HG03457 (cell line): ENCODE results near the gene PTEN.

ENCODE experiments used
- ATAC-seq: cut with Tn5 transposase; IDR thresholded peaks from one replicate; pipeline ENCODE4 v1.9.1; 2021; ENCODE audit warnings: moderate number of reproducible peaks; ENCODE audit not compliant: unreplicated experiment

Gene PTEN

DNA sequence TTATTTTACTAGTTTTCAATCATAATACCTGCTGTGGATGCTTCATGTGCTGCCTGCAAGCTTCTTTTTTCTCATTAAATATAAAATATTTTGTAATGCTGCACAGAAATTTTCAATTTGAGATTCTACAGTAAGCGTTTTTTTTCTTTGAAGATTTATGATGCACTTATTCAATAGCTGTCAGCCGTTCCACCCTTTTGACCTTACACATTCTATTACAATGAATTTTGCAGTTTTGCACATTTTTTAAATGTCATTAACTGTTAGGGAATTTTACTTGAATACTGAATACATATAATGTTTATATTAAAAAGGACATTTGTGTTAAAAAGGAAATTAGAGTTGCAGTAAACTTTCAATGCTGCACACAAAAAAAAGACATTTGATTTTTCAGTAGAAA is 103.0 kb downstream of the PTEN start:
- ATAC-seq: no peak

DNA sequence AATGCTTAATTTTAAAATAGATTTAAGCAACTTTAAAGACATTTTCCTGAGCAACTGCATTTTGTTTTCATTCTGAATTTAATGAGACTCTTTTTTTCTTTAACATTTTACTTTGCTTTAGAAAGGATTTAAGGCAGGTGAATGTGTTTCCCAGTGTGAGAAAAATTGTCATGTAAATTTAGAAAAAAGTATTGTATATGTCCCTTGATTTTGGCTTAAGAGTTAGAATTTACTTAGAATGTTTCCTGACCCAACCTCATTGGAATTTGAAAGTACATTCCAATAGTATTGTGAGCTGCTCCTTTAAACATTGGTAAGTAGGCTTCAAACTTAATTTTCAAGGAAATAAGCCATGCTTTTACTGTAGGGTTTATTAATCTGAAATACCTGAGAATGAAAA is 110.2 kb downstream of the PTEN start:
- no peak for ATAC-seq

DNA sequence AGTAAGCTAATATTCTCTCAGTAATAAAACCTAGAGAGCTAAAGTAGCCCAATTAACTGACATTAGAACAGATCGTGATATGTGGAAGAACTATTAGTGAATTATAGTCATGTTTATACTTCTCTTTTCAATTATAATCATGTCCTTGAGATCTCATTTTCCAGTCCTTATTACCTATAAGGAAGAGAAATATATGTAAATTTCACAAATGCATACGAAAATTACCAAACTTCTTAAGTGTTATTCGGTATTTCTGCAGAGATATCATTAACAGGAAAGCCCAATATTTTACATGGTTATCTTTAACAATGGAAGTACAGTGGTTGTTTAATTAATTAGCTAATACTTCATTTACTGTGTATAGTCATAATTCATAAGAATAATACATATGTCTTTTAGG is 110.7 kb downstream of the PTEN start:
- no peak for ATAC-seq

DNA sequence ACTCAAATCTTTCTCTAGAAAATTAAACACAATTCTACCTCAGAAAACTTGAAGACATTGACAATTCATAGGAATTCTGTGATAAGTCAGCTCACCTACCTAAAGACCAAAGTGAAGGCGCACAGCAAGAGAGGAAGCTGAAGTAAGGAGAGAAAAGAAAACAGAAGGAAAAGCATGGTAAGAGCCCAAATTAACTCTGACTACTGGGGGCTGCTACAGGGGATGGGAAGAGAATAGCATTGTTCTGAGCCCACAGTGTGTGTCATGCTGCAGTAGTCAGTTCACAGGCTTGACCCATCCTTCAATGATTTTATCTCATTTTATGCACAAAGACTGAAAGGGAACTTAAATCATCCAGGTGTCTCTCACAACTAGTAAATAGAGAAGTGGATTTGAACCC is 111.3 kb downstream of the PTEN start:
- no peak for ATAC-seq

DNA sequence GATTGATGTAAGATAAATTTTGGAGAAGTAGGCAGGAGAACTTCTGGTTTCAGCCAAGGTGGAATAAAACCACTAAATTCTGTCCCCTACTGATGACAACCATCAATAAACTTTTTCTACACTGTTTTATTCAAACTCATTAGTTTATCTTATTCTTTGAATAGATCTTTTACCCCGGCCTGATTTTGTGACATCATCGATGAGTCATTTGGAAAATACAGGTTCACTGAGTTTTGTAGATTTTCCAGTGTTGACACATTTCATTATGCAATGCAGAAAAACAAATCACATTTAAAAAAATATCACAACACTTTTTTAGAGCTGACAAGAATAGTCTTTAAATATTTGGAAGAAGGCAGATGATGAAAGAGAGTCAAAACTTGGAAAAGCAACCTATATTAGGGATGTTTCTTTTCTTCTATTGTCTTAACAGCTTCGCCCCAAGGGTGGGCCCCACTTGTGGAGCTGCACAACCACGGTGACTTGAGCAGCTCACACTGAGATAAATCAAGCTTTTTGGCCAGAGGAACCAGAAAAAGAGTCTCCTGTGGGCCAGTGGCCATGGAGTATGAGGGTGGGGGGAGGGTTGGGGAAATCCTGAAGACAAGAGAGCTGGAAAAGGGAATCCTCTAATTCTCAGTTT is 112.8 kb downstream of the PTEN start:
- no peak for ATAC-seq

DNA sequence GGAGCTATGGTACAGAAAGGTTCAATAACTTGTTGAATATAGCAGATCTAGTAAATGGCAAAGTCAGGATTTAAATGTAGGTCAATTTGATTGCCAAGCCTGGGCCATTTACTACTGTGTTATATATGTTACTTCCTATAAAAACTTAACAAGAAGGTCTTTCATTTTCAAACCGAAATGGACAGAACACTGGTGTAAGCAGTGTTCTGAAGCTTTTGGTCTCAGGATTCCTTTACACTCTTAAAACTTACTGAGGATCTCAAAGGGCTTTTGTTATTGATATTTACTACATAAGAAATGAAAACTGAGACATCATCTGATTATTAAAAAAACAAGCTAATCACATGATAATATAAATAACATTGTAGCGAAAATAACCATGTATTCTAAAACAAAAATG is 114.7 kb downstream of the PTEN start:
- no peak for ATAC-seq

DNA sequence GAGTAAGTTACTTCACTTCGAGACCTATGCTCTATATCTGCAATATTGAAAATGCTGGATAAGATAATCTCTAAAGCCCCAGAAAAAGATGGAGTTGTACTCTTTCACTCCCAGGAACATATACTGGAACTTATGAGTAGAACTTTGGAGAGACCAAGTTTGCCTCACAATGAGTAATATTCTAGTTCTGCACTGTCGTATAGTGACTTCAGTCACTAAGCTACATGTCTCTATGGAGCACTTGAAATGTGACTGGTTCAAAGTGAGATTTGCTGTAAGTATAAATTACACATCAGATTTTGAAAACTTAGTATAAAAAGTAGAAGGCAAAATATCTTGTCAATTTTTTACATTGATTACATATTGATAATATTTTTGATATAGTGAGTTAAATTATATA is 116.4 kb downstream of the PTEN start:
- ATAC-seq: no peak

DNA sequence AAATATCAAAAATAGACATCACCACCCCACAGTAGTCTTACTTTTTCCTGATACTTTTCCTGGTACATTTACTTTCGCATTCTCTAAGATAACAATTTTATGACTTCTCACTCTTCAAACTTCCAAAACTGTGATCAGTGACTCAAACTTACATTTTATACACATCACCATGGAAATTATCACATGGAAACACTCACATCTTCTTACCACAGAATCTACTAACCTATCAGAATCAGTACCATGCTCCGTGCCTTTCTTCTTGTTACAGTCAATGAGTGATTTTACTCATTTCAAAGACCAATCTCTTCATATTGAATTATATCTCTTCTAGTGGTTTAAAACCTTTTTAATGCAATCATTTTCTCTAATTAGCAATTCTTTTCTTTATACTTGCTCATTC is 120.3 kb downstream of the PTEN start:
- ATAC-seq: no peak

DNA sequence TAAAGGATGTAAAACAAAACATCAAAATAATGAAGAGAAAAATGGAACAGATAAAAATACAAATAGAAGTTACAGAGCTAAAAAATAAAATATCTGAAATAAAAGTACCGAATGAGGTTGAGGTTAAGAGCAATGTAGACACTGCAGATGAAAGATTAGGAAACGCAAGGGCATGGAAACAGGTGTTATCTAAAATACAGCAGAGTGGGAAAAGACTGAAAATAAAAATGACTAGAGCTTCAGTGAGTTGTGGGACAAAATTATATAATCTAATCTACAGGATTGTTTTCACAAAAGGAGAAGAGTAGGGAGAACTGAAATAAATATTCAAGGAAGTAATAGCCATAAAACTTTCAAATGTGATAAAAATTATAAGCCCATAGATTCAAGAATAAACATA is 123.8 kb downstream of the PTEN start:
- ATAC-seq: no peak

DNA sequence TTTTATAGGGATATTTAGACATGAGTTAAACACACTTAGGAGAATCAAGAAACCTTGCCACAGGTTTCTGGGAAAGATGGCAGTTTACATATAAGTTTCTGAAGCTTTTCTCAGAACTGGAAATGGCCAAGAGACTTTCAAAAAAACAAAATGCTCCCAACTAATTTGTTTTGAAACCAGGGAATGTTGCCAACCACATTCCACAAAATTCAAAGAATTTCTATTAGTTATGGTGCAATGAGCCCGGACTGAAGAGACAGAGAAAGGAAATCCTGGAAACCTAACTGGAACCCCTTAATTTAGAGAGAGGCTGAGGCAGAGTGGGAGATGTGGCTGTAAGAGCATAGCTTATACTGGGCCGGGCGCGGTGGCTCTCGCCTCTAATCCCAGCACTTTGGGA is 128.5 kb downstream of the PTEN start:
- no peak for ATAC-seq

DNA sequence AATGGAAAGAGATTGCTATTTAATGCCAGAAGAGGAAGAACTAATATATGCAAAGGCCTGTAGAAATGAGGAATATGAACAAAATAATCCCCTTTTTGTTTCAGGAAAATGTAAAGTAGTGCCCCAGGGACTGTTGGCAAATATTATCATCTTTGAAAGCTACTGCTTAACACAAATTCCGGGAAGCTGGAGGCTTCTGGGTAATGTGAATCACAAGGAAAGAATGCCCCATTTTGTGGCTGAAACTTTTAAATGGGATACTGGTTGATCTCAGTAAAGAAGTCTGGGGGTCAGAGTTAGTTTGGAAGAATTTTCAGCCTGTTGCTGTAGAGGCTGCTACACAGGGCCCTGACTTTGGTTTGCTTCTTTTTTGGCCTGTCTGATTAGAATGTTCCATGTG is 141.0 kb downstream of the PTEN start:
- ATAC-seq: no peak

DNA sequence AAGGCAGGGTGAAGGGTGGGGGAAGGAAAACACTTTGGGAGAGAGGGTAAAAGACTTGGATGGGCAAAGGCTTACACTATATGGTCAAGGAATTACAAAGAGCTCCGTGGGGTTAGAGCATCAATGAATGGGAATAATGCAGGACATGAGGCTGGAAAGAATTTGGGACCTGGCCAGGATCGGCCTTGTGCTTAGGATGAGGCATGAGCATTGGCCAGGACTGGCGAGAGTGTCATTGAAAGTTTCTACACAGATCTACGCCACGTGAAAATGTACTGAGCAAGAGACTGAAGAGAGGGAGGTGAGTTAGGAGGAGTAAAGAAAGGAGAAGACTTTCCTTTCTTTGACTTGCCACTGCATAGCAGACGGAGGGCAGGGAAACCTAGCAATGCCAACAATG is 142.8 kb downstream of the PTEN start:
- ATAC-seq: no peak

DNA sequence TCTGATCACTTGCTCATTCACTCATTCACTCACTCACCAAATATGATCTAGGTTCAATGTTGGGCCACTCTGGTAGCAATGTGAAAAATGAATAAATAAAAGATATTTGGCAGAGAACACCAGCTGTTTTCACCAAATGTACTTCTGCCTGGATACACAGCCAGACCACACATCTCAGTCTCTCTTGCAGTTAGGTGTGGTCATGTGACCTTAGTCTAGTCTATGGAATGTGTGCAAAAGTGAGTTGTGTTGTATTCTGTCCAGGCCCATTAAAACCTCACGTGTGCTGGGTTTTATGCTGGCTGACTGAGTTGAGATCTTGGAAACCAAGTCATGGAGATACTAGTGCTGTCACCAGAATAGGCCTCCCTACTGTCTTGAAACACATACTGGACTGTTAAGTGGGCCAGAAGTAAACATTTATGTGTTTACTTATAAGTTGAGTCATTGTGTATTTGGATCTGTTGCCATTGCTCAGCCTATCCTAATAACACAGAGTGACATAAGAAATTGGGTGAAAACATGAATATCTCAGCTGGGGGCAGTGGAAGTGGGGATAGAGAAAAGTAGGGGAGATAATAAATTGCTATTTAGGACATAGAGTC is 145.5 kb downstream of the PTEN start:
- no peak for ATAC-seq

DNA sequence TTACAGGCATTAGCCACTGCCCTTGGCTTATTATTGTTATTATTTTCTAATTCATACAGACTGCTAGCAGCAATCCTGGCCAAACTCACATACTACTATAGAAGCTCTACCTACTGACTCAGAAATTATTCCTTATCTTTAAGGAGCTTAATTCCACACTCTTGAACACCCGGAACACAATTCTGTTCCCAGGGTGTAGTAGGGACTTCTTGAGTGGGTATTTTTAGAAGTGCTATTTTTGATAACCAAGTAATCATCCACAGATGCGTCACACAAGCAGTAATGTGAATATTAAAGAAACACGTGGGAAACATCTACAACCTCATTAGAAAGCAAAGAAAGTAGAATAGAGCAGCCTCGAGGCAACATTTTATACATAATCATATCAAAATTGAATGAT is 149.2 kb downstream of the PTEN start:
- ATAC-seq: no peak

DNA sequence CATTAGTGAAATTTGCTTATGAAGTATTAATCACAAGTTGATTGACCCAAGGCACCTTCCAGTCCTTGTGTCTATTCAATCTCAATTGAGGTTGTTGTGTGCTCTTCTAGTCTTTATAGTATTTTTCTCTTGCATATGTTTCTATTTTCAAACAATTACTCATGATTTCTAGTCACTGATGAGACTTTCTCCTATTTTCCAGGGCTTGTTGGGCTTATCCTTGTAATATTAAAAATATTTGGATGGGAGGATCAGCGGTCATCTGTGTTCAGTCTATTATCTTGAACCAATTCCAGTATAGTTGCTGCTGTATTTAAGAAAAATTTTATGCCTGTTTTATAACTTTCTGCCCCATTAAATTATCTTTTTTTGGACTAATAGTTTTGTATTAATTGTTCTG is 154.4 kb downstream of the PTEN start:
- ATAC-seq: no peak

DNA sequence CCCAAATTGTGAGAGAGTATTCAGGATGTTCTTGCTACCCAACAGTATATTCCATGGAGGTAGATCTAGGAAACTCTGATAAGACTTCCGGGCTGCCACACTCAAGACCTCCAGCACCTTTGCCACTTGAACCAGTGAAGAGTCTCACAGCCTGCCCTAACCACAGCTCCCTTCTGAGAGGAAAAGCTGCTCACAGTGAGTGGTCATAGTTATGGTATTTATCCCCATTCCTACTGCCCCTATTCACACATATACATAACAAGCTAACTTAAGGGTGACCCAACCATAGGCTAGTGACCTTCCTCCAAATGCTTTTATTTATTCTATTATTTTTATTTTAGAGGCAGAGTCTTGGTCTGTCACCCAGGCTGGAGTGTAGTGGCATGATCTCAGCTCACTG is 156.3 kb downstream of the PTEN start:
- no peak for ATAC-seq
